GM19395 (cell line): ENCODE data around the gene MAMDC2.

Experiments
- ATAC-seq: cut with Tn5 transposase; IDR thresholded peaks from one replicate; pipeline ENCODE4 v1.9.1; 2021; ENCODE audit warnings: mild to moderate bottlenecking, moderate library complexity; ENCODE audit not compliant: unreplicated experiment

The MAMDC2 gene

GRCh38 chr9:70131296-70131695 lies 87.6 kb downstream of the MAMDC2 start:
- no peak for ATAC-seq

GRCh38 chr9:70133253-70134208 lies 89.9 kb downstream of the MAMDC2 start:
- no peak for ATAC-seq

- ATAC-seq, result no peak
Observed at GRCh38 chr9:70134360-70134759, 90.7 kb downstream of the MAMDC2 start.

GRCh38 chr9:70135176-70135575 lies 91.5 kb downstream of the MAMDC2 start:
- ATAC-seq, result no peak

GRCh38 chr9:70136632-70137031 lies 93.0 kb downstream of the MAMDC2 start:
- ATAC-seq, result no peak

- ATAC-seq, result no peak
Observed at GRCh38 chr9:70137577-70137976, 93.9 kb downstream of the MAMDC2 start.

GRCh38 chr9:70142101-70142500 lies 98.5 kb downstream of the MAMDC2 start:
- ATAC-seq, result no peak

GRCh38 chr9:70143394-70144130 lies 99.9 kb downstream of the MAMDC2 start:
- no peak for ATAC-seq

- no peak for ATAC-seq
Observed at GRCh38 chr9:70144131-70144503, 100.5 kb downstream of the MAMDC2 start.

- no peak for ATAC-seq
Observed at GRCh38 chr9:70145981-70146380, 102.3 kb downstream of the MAMDC2 start.

- no peak for ATAC-seq
Observed at GRCh38 chr9:70147196-70147595, 103.5 kb downstream of the MAMDC2 start.

- ATAC-seq, result no peak
Observed at GRCh38 chr9:70147651-70148050, 104.0 kb downstream of the MAMDC2 start.

- ATAC-seq, result no peak
Observed at GRCh38 chr9:70152350-70152749, 108.7 kb downstream of the MAMDC2 start.

- ATAC-seq, result no peak
Observed at GRCh38 chr9:70156729-70157128, 113.1 kb downstream of the MAMDC2 start.

GRCh38 chr9:70159630-70160029 lies 116.0 kb downstream of the MAMDC2 start:
- ATAC-seq, result no peak

- ATAC-seq, result no peak
Observed at GRCh38 chr9:70160686-70161600, 117.3 kb downstream of the MAMDC2 start.

- no peak for ATAC-seq
Observed at GRCh38 chr9:70165006-70165602, 121.5 kb downstream of the MAMDC2 start.

- no peak for ATAC-seq
Observed at GRCh38 chr9:70168521-70168920, 124.9 kb downstream of the MAMDC2 start.

- ATAC-seq, result no peak
Observed at GRCh38 chr9:70169222-70169621, 125.6 kb downstream of the MAMDC2 start.

- no peak for ATAC-seq
Observed at GRCh38 chr9:70170151-70170790, 126.6 kb downstream of the MAMDC2 start.
